Activated CD4-positive, alpha-beta memory T cell treated with anti-CD3 and anti-CD28 coated beads, Interleukin-2, amount 10 ng/mL, durations not matched to agents 7 days and 5 days (primary cell): ENCODE results near the gene C22orf42. TPM values are rescaled to one million over a fixed set of nuclear protein-coding genes. Genes with fewer than 3 reads are reported as not detected.
A peak's percentile ranks its signal among the peaks of the same experiment; 100 is the strongest.
"Not testable (repeated sequence)": the region's sequence is repeated elsewhere in the genome, so short reads cannot be mapped to it uniquely, and the experiment has no call there.

Experiments used
- CTCF ChIA-PET: fragments of 350-600 bp; sonication (Branson Sonifier 250); formaldehyde crosslinking; loops from one replicate; lab custom pipeline; 2021; ENCODE audit warnings: antibody characterized with exemption, inconsistent platforms; lab: Charles Lee
- POLR2A ChIA-PET: fragments of 350-600 bp; sonication (Branson Sonifier 250); formaldehyde crosslinking; loops from one replicate; lab custom pipeline; 2021; ENCODE audit warnings: antibody characterized with exemption; lab: Charles Lee
- DNase-seq: peaks from one replicate; pipeline ENCODE4 v3.0.0-alpha.2; 2020
- H3K27ac Mint-ChIP-seq: one replicate; pipeline ENCODE4 v1.8.0; 2021; ENCODE audit warnings: mild to moderate bottlenecking, mixed read lengths
- H3K27me3 Mint-ChIP-seq: one replicate; pipeline ENCODE4 v1.8.0; 2021; ENCODE audit warnings: mixed read lengths
- H3K36me3 Mint-ChIP-seq: one replicate; pipeline ENCODE4 v1.8.0; 2021; ENCODE audit warnings: low read depth, mixed read lengths
- H3K4me1 Mint-ChIP-seq: one replicate; pipeline ENCODE4 v1.8.0; 2021; ENCODE audit warnings: mixed read lengths
- H3K4me3 Mint-ChIP-seq: one replicate; pipeline ENCODE4 v1.8.0; 2021; ENCODE audit warnings: mild to moderate bottlenecking, mixed read lengths
- H3K9me3 Mint-ChIP-seq: one replicate; pipeline ENCODE4 v1.8.0; 2021; ENCODE audit warnings: mixed read lengths
- total RNA-seq, 2 experiments: library from RNA; stranded (reverse); gene quantifications; one replicate each; pipeline ENCODE4 v1.2.3, GENCODE V29; 2021

Gene C22orf42
- total RNA-seq, 2 experiments from 2014 or later: not detected

DNA sequence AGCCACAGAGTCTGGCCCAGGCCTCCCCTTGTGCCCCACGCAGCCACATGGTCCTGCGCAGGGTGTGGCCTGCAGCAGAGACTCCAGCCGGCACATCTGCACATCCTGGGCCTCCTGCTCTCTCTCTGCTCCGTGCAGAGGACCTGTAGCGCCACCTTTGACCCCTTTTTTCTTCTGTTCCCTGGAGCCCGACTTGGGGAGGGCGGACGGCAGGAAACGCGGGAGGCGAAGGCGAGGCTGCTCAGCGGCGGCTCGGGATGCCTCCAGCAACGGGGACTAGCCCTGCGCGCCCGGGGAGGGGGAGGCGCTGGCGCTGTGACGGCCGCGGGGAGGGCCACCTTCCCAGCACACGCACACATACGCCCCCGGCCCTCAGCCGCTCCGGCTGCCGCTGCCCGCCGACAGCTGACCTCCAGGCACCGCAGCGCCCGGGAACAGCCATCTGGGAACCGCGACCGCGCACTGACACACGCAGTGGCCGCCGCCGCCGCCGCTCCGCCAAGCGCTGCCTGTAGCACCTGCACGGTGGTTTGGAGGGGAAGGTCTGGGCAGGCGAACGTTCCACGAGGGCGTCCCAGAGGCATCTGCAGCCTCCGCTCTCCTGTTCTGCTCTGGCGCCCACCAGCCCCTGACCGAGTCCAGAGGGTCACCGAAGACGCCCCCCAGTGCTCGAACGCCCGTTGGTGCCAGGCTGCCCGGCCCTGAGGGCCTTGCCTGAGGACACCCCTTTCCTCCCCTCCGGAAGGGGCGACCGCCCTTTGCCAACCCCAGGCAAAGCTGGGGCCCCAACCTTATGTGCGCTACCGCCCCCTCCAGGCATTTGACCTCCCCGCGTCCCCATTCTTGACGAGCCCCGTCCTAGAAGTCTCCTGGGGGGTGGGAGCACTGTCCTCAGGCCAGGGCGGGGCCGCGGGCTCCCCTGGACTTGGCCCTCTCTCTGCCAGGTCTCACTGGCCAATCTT, 16.9 kb upstream of the C22orf42 start:
- CTCF ChIA-PET: interaction anchor here (0.5 kb wide), 1 partner anchor 183 kb away, joined by 3 read pairs; no protein-coding TSS in a partner anchor
- Mint-ChIP-seq H3K36me3 (no peaks in the 10 kb centered on the region), H3K9me3 (no peaks in the 10 kb centered on the region), H3K27ac (no peak overlapping the region), H3K27me3 (peaks cover 30% of the 10 kb centered on the region), H3K4me3 (peak overlapping the region; percentile 26), H3K4me1 (peaks cover 5% of the 10 kb centered on the region)
- DNase-seq: peak; percentile 34
- POLR2A ChIA-PET: no interaction called here

DNA sequence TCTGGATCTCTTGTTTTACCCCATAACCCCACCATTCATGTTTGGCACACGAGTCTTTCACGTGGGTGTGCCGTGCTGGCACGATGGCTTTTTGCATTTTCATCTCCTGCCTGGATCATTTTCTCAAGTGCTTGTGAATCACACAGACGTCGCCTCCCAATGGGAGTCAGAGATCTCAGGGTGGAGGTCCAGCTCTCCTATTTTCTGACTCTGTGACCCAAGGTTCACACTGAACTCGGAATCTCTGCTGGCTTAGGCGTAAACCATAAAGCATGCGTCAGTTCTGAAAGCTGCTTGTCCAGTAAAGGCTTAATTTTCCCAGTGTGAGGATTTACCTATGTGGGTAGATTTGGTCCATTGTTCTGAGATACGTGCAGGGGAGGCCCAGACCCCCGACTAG, 16.0 kb upstream of the C22orf42 start:
- POLR2A ChIA-PET: no interaction called here
- CTCF ChIA-PET: no interaction called here
- Mint-ChIP-seq H3K27me3 (peaks cover 30% of the 10 kb centered on the region), H3K27ac (no peak overlapping the region), H3K36me3 (no peaks in the 10 kb centered on the region), H3K4me1 (peaks cover 5% of the 10 kb centered on the region), H3K4me3 (no peak overlapping the region), H3K9me3 (no peaks in the 10 kb centered on the region)
- no peak for DNase-seq

DNA sequence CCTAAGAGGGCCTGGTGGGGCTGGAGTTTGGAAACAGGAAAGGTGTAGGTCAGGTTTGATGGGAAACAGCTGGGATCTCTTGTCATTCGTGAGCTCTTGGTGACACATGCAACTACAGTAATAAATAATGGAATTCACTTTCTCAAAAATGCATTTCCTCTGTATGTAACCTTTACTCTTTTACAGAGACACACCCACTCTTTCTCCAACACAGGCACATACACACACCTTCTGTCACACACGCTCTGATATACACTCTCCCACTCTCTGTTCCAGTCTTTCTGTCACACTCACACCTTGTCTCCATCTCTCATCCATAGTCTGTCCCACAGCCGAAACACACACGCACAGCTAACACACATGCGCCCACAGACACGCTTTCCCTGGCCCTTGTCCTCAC, 6.6 kb upstream of the C22orf42 start:
- ChIA-PET CTCF (no interaction called here), POLR2A (no interaction called here)
- no peaks in the 10 kb centered on the region for H3K9me3 Mint-ChIP-seq
- DNase-seq: no peak
- no peak overlapping the region for H3K27ac Mint-ChIP-seq
- no peaks in the 10 kb centered on the region for H3K36me3 Mint-ChIP-seq
- H3K4me3 Mint-ChIP-seq: no peak overlapping the region
- peaks cover 14% of the 10 kb centered on the region for H3K4me1 Mint-ChIP-seq
- H3K27me3 Mint-ChIP-seq: peaks cover 14% of the 10 kb centered on the region

DNA sequence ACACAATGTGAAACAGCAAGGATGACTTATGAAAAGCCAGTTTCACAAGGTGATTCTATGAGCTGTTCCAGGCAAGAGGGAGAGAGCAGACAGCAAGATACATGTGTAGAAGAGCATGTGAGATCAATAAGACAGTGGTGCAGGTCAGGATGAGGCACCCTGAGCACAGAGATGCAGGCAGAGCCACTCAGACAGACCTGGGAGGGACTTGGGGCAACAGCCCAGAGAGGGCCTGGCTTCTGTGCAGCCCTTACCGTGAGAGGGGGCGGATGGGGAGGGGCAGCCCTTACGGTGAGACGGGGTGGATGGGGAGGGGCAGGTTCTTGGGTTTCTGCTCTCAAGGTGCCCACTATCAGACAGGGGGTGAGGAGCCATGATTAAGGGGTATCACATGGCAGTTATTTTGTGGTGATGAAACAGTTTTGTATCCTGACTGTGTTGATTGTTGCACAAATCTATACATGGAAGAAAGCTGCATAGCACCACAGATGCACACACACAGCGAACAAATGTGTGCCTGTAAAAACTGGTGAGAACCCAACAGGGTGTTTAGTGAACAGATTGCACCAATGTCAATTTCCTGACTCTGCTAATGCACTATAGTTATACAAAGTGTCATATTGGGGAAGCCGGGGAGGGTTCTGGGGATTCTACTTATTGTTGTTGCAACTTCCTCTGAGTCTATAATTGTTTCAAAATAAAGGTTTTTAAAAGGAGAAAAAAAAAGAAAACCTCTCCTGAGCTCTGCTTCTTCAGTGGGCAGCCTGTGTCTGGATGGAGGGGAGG, 5.2 kb upstream of the C22orf42 start:
- Mint-ChIP-seq H3K36me3 (no peaks in the 10 kb centered on the region), H3K4me1 (peaks cover 14% of the 10 kb centered on the region), H3K27me3 (peaks cover 14% of the 10 kb centered on the region), H3K9me3 (no peaks in the 10 kb centered on the region), H3K4me3 (no peak overlapping the region), H3K27ac (no peak overlapping the region)
- no peak for DNase-seq
- POLR2A ChIA-PET: no interaction called here
- CTCF ChIA-PET: interaction anchor here (0.6 kb wide), 1 partner anchor 886 kb away, joined by 4 read pairs; no protein-coding TSS in a partner anchor

- POLR2A ChIA-PET, CTCF ChIA-PET, H3K4me3 Mint-ChIP-seq, H3K27ac Mint-ChIP-seq, H3K36me3 Mint-ChIP-seq, DNase-seq, H3K9me3 Mint-ChIP-seq: not testable (repeated sequence)
- Mint-ChIP-seq H3K27me3 (peaks cover 13% of the 10 kb centered on the region), H3K4me1 (peaks cover 14% of the 10 kb centered on the region)
Measured at GRCh38 chr22:32160411-32160810, 1.3 kb upstream of the C22orf42 start.

GRCh38 chr22:32157632-32158031, 1.5 kb downstream of the C22orf42 start:
- CTCF ChIA-PET, POLR2A ChIA-PET, H3K4me3 Mint-ChIP-seq, H3K27ac Mint-ChIP-seq, H3K9me3 Mint-ChIP-seq, H3K36me3 Mint-ChIP-seq, DNase-seq: not testable (repeated sequence)
- peaks cover 16% of the 10 kb centered on the region for H3K4me1 Mint-ChIP-seq
- H3K27me3 Mint-ChIP-seq: peaks cover 11% of the 10 kb centered on the region

- DNase-seq, H3K27ac Mint-ChIP-seq, CTCF ChIA-PET, H3K4me3 Mint-ChIP-seq, H3K36me3 Mint-ChIP-seq, H3K9me3 Mint-ChIP-seq, POLR2A ChIA-PET: not testable (repeated sequence)
- Mint-ChIP-seq H3K27me3 (peaks cover 11% of the 10 kb centered on the region), H3K4me1 (peaks cover 33% of the 10 kb centered on the region)
Measured at GRCh38 chr22:32154727-32155126, 4.4 kb downstream of the C22orf42 start.

- POLR2A ChIA-PET, DNase-seq, H3K4me3 Mint-ChIP-seq, CTCF ChIA-PET, H3K27ac Mint-ChIP-seq, H3K36me3 Mint-ChIP-seq, H3K27me3 Mint-ChIP-seq: not testable (repeated sequence)
- Mint-ChIP-seq H3K9me3 (peaks cover 11% of the 10 kb centered on the region), H3K4me1 (peaks cover 37% of the 10 kb centered on the region)
Measured at GRCh38 chr22:32151641-32152040, 7.5 kb downstream of the C22orf42 start.

DNA sequence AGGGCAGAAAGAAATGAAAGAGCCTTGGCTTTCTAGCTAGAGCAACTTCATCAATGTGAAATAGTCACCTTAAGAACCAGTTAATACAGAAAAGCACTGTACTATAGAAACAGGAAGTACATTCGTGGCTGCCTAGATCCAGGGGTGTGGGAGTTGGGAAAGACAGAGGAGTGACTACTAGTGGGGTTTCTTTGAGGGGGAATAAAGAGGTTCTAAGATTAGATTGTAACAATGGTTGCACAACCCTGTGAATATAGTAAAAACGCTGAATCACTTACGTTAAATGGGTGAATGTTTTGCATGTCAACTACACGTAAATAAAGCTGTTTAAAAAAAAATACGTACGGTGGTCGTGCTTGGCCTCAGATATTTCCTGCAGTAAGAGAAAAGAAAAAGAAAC, 8.5 kb downstream of the C22orf42 start:
- H3K36me3 Mint-ChIP-seq, H3K27me3 Mint-ChIP-seq, H3K4me3 Mint-ChIP-seq, H3K27ac Mint-ChIP-seq, DNase-seq, POLR2A ChIA-PET, CTCF ChIA-PET: not testable (repeated sequence)
- Mint-ChIP-seq H3K4me1 (peaks cover 37% of the 10 kb centered on the region), H3K9me3 (peaks cover 11% of the 10 kb centered on the region)

GRCh38 chr22:32148372-32148771, 10.7 kb downstream of the C22orf42 start:
- H3K36me3 Mint-ChIP-seq, H3K27ac Mint-ChIP-seq, POLR2A ChIA-PET, H3K27me3 Mint-ChIP-seq, DNase-seq, H3K4me3 Mint-ChIP-seq, CTCF ChIA-PET: not testable (repeated sequence)
- H3K4me1 Mint-ChIP-seq: peaks cover 50% of the 10 kb centered on the region
- H3K9me3 Mint-ChIP-seq: peaks cover 11% of the 10 kb centered on the region

DNA sequence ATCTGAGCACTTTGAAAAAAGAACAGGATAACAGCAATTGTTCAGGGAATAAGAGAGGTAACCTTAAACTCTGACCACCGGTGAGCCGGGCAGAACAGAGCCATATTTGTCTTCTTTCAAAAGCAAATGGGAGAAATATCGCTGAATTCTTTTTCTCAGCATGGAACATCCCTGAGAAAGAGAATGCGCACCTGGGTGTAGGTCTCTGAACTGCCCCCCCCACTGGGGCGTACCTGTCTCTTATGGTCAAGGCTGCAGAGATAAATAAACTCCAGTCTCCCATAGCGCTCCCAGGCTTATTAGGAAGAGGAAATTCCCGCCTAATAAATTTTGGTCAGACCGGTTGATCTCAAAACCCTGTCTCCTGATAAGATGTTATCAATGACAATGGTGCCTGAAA, 12.0 kb downstream of the C22orf42 start:
- H3K27me3 Mint-ChIP-seq, H3K36me3 Mint-ChIP-seq, H3K27ac Mint-ChIP-seq, H3K4me3 Mint-ChIP-seq, DNase-seq, POLR2A ChIA-PET, CTCF ChIA-PET: not testable (repeated sequence)
- H3K9me3 Mint-ChIP-seq: peaks cover 11% of the 10 kb centered on the region
- peaks cover 51% of the 10 kb centered on the region for H3K4me1 Mint-ChIP-seq

GRCh38 chr22:32144496-32145274, 14.4 kb downstream of the C22orf42 start:
- CTCF ChIA-PET: no interaction called here
- Mint-ChIP-seq H3K9me3 (peaks cover 11% of the 10 kb centered on the region), H3K4me1 (peaks cover 51% of the 10 kb centered on the region), H3K27me3 (no peaks in the 10 kb centered on the region), H3K4me3 (no peak overlapping the region), H3K27ac (peak overlapping the region; percentile 86), H3K36me3 (peaks cover 3% of the 10 kb centered on the region)
- POLR2A ChIA-PET: no interaction called here
- no peak for DNase-seq
